Caco-2 (cell line): ENCODE measurements around the gene APOBEC3B. TPM values are rescaled to one million over a fixed set of nuclear protein-coding genes. Genes with fewer than 3 reads are reported as not detected.
"Not testable (repeated sequence)": the region's sequence is repeated elsewhere in the genome, so short reads cannot be mapped to it uniquely, and the experiment has no call there.

Source experiments
- BruUV-seq: library from RNA; stranded (reverse); fragments of 400-500 nt; replicated peaks from 2 replicates; lab custom pipeline; 2021; lab: Mats Ljungman, UMichigan
- CTCF ChIA-PET: fragments of 300-600 bp; sonication (Branson Sonifier 250); formaldehyde crosslinking; loops from one replicate; lab custom pipeline; 2022; ENCODE audit warnings: antibody characterized with exemption; lab: Charles Lee
- POLR2A ChIA-PET: fragments of 300-600 bp; sonication (Branson Sonifier 250); formaldehyde crosslinking; loops from one replicate; lab custom pipeline; 2022; ENCODE audit warnings: antibody characterized with exemption; lab: Charles Lee
- DNase-seq, 2 experiments: peaks; one replicate each; pipeline versions ENCODE4 v3.0.0 to v3.0.0-alpha.2; 2020 to 2022
- H3K27me3 ChIP-seq: replicated peaks from 2 replicates; pipeline ENCODE4 v1.6.0; 2011; ENCODE audit warnings: low read length; ENCODE audit not compliant: control insufficient read depth, insufficient read depth
- H3K36me3 ChIP-seq: 2 replicates; pipeline ENCODE4 v1.5.1; 2011; ENCODE audit warnings: low read length; ENCODE audit not compliant: control insufficient read depth, insufficient read depth
- H3K4me1 ChIP-seq: fragments of 250-450 bp; sonication (Bioruptor Pico); 2 replicates; pipeline ENCODE4 v1.5.1; 2020; ENCODE audit warnings: mild to moderate bottlenecking
- H3K4me3 ChIP-seq: 2 replicates; pipeline ENCODE4 v1.5.1; 2011; ENCODE audit warnings: low read depth, mild to moderate bottlenecking, control low read depth, low read length
- H3K9me3 ChIP-seq: fragments of 250-450 bp; sonication (Bioruptor Pico); 2 replicates; pipeline ENCODE4 v1.5.1; 2020; ENCODE audit warnings: mild to moderate bottlenecking, moderate library complexity
- H3K27ac Mint-ChIP-seq: one replicate; pipeline ENCODE4 v1.8.0; 2022; ENCODE audit warnings: mixed read lengths; ENCODE audit not compliant: unreplicated experiment
- H3K27me3 Mint-ChIP-seq: one replicate; pipeline ENCODE4 v1.8.0; 2022; ENCODE audit warnings: mixed read lengths; ENCODE audit not compliant: insufficient read depth, unreplicated experiment
- H3K36me3 Mint-ChIP-seq: one replicate; pipeline ENCODE4 v1.8.0; 2022; ENCODE audit warnings: mild to moderate bottlenecking, mixed read lengths; ENCODE audit not compliant: insufficient read depth, unreplicated experiment
- H3K4me1 Mint-ChIP-seq: one replicate; pipeline ENCODE4 v1.8.0; 2022; ENCODE audit warnings: low read depth, mixed read lengths; ENCODE audit not compliant: unreplicated experiment
- H3K4me3 Mint-ChIP-seq: one replicate; pipeline ENCODE4 v1.8.0; 2022; ENCODE audit warnings: mild to moderate bottlenecking, moderate library complexity, mixed read lengths; ENCODE audit not compliant: unreplicated experiment
- H3K9me3 Mint-ChIP-seq: one replicate; pipeline ENCODE4 v1.8.0; 2022; ENCODE audit warnings: mixed read lengths; ENCODE audit not compliant: unreplicated experiment
- CTCF ChIP-seq, 2 experiments: fragments of 200-600 bp in 1 of 2; IDR thresholded peaks; 1 replicate in 1 of 2; 2 replicates in 1 of 2; pipeline versions ENCODE4 v1.5.1 to v1.8.0; 2011 to 2022; ENCODE audit warnings: antibody characterized with exemption in 1 of 2, control low read depth in 1 of 2, inconsistent platforms in 1 of 2, low read depth in 1 of 2, low read length in 1 of 2, mild to moderate bottlenecking in 1 of 2, moderate library complexity in 1 of 2; ENCODE audit not compliant: insufficient read depth in 1 of 2, severe bottlenecking in 1 of 2, unreplicated experiment in 1 of 2
- intact Hi-C: fragments of 100-400 bp; cut with micrococcal nuclease; formaldehyde crosslinking; loops from one replicate; pipeline ENCODE4 v1.10.0; 2022; ENCODE audit not compliant: unreplicated experiment
- total RNA-seq: library from RNA; stranded (reverse); gene quantifications from 2 replicates; pipeline ENCODE4 v1.2.3, GENCODE V29; 2022

Gene APOBEC3B
- total RNA-seq, 1 experiment from 2014 or later, result 55.8 TPM

GRCh38 chr22:39016592-39016991, 34.4 kb downstream of the APOBEC3B start:
- H3K27ac Mint-ChIP-seq, result no peak overlapping the region
- H3K36me3 ChIP-seq, result no peaks in the 10 kb centered on the region
- no TSS peak for BruUV-seq
- H3K4me3 Mint-ChIP-seq, result no peak overlapping the region
- H3K4me3 ChIP-seq, result no peak overlapping the region
- ChIA-PET POLR2A (interaction anchor here (0.6 kb wide), 1 partner anchor 16 kb away, joined by 11 read pairs; no protein-coding TSS in a partner anchor), CTCF (no interaction called here)
- peaks cover 5% of the 10 kb centered on the region for H3K36me3 Mint-ChIP-seq
- no peaks in the 10 kb centered on the region for H3K27me3 ChIP-seq
- no peak for TF ChIP-seq CTCF (IDR thresholded peaks at IDR 0.05; ENCODE audit: insufficient read depth in 1 of 2, low read depth in 1 of 2, low read length in 1 of 2, severe bottlenecking in 1 of 2, unreplicated experiment in 1 of 2)
- no peaks in the 10 kb centered on the region for H3K9me3 ChIP-seq
- no peak for DNase-seq
- H3K4me1 ChIP-seq, result peaks cover 21% of the 10 kb centered on the region
- H3K27me3 Mint-ChIP-seq, result no peaks in the 10 kb centered on the region
- intact Hi-C loops, result no loop called here
- no peaks in the 10 kb centered on the region for H3K9me3 Mint-ChIP-seq
- H3K4me1 Mint-ChIP-seq, result peaks cover 26% of the 10 kb centered on the region

GRCh38 chr22:39017596-39018365, 35.6 kb downstream of the APOBEC3B start:
- Histone ChIP-seq H3K36me3 (no peaks in the 10 kb centered on the region), H3K27me3 (no peaks in the 10 kb centered on the region), H3K9me3 (no peaks in the 10 kb centered on the region), H3K4me1 (peaks cover 15% of the 10 kb centered on the region), H3K4me3 (no peak overlapping the region)
- ChIA-PET CTCF (interaction anchor here (0.7 to 1.2 kb wide), 2 partner anchors 15 to 147 kb away, joined by 3 to 4 read pairs; no protein-coding TSS in a partner anchor), POLR2A (no interaction called here)
- DNase-seq, result no peak
- TF ChIP-seq CTCF (IDR thresholded peaks at IDR 0.05; ENCODE audit: insufficient read depth in 1 of 2, low read depth in 1 of 2, low read length in 1 of 2, severe bottlenecking in 1 of 2, unreplicated experiment in 1 of 2), result no peak
- Mint-ChIP-seq H3K36me3 (peaks cover 5% of the 10 kb centered on the region), H3K27ac (no peak overlapping the region), H3K9me3 (no peaks in the 10 kb centered on the region), H3K4me3 (no peak overlapping the region), H3K4me1 (peaks cover 14% of the 10 kb centered on the region), H3K27me3 (no peaks in the 10 kb centered on the region)
- intact Hi-C loops, result no loop called here
- BruUV-seq, result no TSS peak

GRCh38 chr22:39020021-39020651, 38.0 kb downstream of the APOBEC3B start:
- H3K27ac Mint-ChIP-seq, H3K27me3 Mint-ChIP-seq, BruUV-seq, H3K36me3 ChIP-seq, H3K4me3 Mint-ChIP-seq, H3K9me3 ChIP-seq, H3K4me3 ChIP-seq, H3K27me3 ChIP-seq, DNase-seq, intact Hi-C loops, CTCF ChIA-PET, H3K4me1 Mint-ChIP-seq, H3K4me1 ChIP-seq, H3K9me3 Mint-ChIP-seq, H3K36me3 Mint-ChIP-seq: not testable (repeated sequence)
- POLR2A ChIA-PET, result interaction anchor here (0.5 kb wide), 1 partner anchor 68 kb away, joined by 3 read pairs; no protein-coding TSS in a partner anchor
